Activated naive CD4-positive, alpha-beta T cell treated with anti-CD3 and anti-CD28 coated beads, Interleukin-2, amount 50 U/mL, for 72 hours (primary cell): ENCODE results near the gene RAB13. TPM values are rescaled to one million over a fixed set of nuclear protein-coding genes. Genes with fewer than 3 reads are reported as not detected.

Experiments used
- ATAC-seq, 2 donors: fragments of 150-1000 bp; cut with Tn5 transposase; 2 replicates each; pipeline ENCODE4 v1.10.0; 2021; ENCODE audit warnings: mild to moderate bottlenecking in 2 of 2, moderate library complexity in 2 of 2
- DNase-seq, 2 donors: peaks; one replicate each; pipeline ENCODE4 v3.0.0; 2021 to 2022; ENCODE audit warnings: low spot score in 2 of 2
- H3K27ac Mint-ChIP-seq, 2 donors: one replicate each; pipeline ENCODE4 v1.8.0; 2022; ENCODE audit warnings: mild to moderate bottlenecking in 2 of 2, mixed read lengths in 2 of 2
- H3K36me3 Mint-ChIP-seq, 2 donors: one replicate each; pipeline ENCODE4 v1.8.0; 2022; ENCODE audit warnings: mixed read lengths in 2 of 2
- H3K9me3 Mint-ChIP-seq, 2 donors: one replicate each; pipeline ENCODE4 v1.8.0; 2022; ENCODE audit warnings: mixed read lengths in 2 of 2
- total RNA-seq, 2 donors: library from RNA; stranded (reverse); gene quantifications; one replicate each; pipeline ENCODE4 v1.2.3, GENCODE V29; 2022

Gene RAB13
- total RNA-seq, 2 donors from 2014 or later = 13.4 to 22.1 TPM

DNA sequence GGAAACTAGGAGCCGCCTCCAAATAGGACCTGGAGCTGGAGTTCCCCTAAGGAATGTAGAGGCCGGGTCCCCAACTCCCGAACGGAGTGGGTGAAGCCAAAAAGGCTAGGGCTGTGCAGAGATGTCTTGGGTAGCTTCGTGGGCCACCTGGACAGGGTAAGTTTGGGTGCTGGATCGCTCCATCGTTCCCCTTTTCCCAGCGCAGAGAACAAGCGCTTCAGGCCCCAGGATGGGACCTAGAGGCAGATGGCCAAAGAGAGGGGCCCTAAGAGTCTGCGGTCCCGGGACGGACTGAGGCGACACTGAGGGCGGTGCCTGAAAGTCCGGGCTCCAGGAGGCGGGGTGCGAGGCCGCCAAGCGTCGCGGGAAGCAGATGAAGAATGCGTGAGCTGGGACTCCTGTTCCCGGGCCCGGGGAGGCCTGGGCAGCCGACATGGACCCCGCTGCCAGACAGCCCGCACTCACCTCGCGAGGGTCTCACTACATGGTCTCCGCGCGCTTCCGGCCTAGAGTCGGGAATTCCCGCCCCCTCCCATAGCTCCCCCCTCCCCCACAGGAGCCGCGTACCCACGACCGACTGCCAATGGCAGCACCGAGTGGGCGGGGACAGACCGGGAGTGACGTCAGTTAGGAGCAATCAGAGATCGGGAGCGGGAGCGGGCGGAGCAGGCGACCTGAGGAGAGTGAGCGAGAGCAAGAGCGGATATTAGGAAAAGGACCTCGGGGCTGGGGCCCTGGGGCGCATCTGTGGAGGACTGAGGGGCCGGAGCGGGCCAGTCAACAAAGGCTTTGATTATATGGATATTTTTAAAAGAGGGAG lies 22.9 kb downstream of the RAB13 start, which contains the start of gene SLC39A1:
SLC39A1 (minus strand) TSS at position 508 of the 820 bp plus-strand sequence. CDS start 822 bp downstream, outside the sequence.
- peak; percentile 97 to 98 for DNase-seq
- Mint-ChIP-seq H3K36me3 (peaks cover 30 to 37% of the 10 kb centered on the region in 2 donors), H3K27ac (peak within 1 kb of the TSS; percentile 85 to 94), H3K9me3 (no peaks in the 10 kb centered on the region)
- ATAC-seq = peak; percentile 60 to 69

DNA sequence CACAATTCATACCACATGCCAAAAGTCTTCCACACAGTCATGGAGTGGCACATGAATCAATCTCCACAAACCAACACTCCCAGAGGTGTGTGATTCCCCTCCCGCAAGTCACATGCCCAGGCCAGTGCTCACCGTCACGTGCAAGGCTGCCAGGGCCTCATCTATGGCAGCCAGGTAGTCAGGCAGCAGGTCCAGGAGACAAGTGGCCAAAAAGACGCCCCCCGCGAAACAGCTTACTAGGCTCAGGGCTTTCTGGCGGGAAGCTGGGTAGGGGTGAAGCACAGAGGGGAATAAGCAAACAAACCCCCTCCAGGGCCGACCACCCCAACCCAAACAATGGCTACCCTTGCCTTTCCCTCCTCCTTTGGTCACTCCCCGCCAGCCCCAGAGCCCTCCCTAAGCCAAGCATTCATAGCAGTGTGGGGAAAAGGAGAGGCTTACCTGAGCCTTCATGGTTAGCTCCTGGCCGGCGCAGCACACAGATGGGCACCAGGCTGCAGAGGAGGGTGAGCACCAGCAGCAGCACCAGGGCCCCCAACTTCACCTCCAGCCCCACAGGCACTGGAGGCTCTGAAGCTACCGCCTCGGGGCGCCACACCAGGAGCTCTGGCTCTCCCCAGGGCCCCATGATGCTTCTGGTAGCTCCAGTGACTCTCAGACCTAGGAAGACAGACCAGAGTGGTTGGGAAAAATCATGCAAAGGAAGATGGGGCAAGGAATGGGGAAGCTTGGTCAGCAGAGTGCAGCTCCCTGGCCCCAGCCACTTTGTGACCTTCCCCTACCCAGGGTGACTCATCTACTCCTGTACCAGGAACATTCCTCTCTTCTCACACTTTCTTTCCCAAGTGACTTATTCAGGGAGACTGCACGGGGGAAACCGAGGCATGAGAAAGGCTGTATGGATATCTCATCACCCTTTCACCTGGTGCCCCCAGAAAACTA lies 23.8 kb downstream of the RAB13 start:
- Mint-ChIP-seq H3K27ac (peak overlapping the region; percentile 78 to 94), H3K9me3 (no peaks in the 10 kb centered on the region), H3K36me3 (peaks cover 38 to 46% of the 10 kb centered on the region in 2 donors)
- DNase-seq = no peak
- no peak for ATAC-seq

DNA sequence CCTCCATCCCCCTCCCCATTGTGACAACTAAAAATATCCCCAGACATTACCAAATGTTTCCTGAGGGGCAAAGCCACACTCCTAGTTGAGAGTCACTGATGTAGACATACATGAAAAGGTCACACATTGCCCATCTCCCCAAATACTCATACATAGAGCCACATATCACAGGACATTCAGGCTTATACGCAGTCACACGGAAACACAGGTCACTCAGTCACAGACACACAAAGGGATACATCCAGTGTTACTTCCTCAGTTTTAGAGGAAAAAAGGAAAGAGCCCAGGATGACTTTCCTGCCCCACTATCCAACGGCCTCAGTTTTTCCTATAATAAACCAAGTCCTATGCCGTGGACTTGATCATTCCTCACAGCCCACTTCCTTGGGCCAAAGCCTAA lies 24.7 kb downstream of the RAB13 start:
- DNase-seq (no peak), ATAC-seq (no peak)
- Mint-ChIP-seq H3K9me3 (no peaks in the 10 kb centered on the region), H3K27ac (peak overlapping the region; percentile 48 to 94), H3K36me3 (peaks cover 40 to 46% of the 10 kb centered on the region in 2 donors)

DNA sequence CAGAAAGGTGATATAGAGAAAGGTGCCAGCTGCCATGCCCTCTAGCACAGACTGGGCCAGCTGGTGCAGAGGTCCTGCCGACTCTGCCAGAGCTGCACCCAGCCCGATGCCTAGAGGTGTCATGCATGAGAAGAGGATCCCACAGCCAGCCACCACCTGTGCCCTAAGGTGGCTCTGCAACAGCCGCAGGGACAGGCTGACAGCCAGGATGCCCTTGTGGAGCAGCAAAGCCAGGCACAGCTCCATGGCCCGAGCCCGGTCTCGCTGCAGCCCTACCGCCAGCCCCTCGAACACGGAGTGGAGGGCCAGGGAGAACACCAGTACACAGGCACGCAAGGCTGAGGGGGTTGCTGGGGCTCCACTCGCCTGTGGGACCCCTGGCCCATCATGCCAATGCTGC lies 25.9 kb downstream of the RAB13 start:
- Mint-ChIP-seq H3K9me3 (no peaks in the 10 kb centered on the region), H3K27ac (peak overlapping the region; percentile 66 to 94), H3K36me3 (peaks cover 32 to 46% of the 10 kb centered on the region in 2 donors)
- ATAC-seq (no peak), DNase-seq (no peak)

DNA sequence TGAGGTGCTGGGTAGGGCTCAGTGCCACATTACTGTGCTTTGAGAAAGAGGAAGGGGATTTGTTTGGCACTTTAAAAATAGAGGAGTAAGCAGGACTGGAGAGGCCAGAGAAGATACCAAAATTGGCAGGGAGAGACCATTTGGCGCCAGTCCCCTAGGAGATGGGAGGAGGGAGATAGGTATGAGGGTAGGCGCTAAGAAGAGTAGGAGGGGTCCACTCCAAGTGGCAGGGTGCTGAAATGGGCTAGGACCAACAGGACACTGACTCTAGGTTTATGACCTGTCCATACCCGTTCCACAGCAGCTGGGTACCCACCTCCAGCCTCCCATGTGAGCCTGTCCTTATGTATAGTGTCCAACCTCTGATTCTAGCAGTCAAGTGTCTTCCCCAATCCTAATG lies 26.7 kb downstream of the RAB13 start:
- peaks cover 33 to 46% of the 10 kb centered on the region in 2 donors for H3K36me3 Mint-ChIP-seq
- peak overlapping the region; percentile 70 to 98 for H3K27ac Mint-ChIP-seq
- ATAC-seq (no peak), DNase-seq (no peak)
- no peaks in the 10 kb centered on the region for H3K9me3 Mint-ChIP-seq

DNA sequence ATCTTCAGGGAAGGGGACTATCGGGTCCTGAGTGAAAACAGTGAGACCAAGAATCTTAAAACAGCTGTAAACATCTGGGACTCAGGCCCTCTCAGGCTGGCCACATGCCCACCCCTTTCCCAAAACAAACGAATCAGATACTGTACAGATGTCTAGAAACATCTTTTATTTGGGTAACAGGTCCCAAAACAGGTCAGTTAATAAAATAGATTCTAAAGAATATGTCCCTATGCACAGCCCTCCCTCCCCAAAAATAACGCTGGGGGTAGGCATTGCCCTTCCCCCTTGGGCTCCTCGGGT lies 27.2 kb downstream of the RAB13 start:
- no peaks in the 10 kb centered on the region for H3K9me3 Mint-ChIP-seq
- DNase-seq (no peak), ATAC-seq (no peak)
- peaks cover 36 to 46% of the 10 kb centered on the region in 2 donors for H3K36me3 Mint-ChIP-seq
- peak overlapping the region; percentile 70 to 98 for H3K27ac Mint-ChIP-seq

DNA sequence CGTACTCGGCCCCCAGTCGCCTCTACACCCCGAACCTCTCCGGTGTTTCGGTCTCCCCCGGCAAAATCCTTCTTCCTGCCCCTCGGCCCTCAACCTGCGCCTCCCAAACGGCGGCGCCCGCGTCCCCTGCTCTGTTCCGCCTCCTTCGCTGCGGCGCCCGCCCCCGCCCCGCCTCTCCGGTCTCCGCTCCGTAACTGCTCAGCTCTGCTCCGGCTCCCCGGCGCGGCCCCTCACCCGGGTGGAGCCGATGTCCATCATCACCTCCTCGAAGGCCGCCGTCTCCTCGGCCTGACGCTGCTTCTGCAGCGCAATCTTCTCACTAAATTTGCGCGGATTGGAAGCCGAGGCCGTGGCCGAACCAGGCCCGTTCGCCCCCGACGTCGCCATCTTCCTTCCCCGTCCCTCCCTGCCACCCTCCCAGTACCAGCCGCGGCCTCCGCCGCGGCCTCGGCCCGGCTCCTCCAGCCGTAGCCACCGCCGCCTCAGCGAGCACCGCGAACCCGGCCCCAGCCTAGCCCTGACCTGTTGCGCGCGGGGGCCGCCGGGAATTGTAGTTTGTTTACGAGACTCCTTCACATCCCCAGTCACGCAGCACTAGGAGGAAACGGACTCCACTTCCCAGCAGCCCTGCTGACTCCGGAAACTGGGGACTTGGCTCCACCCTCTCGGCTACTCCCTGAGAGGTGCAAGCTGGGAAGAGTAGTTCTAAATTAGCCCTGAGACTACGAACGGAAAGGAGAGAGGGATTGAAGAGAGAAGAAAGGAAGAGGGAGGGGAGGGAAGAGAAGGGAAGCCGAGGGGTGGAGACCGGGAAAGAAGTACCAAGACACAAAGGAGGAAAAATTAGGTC lies 27.8 kb downstream of the RAB13 start, which contains the start of gene CRTC2:
CRTC2 (minus strand) TSS at position 502 of the 850 bp plus-strand sequence; CDS start at position 387, 115 bp downstream.
- Mint-ChIP-seq H3K27ac (peak within 1 kb of the TSS; percentile 94 to 98), H3K9me3 (no peaks in the 10 kb centered on the region), H3K36me3 (peaks cover 31 to 49% of the 10 kb centered on the region in 2 donors)
- ATAC-seq = peak; percentile 83 to 89
- peak; percentile 94 to 96 for DNase-seq

DNA sequence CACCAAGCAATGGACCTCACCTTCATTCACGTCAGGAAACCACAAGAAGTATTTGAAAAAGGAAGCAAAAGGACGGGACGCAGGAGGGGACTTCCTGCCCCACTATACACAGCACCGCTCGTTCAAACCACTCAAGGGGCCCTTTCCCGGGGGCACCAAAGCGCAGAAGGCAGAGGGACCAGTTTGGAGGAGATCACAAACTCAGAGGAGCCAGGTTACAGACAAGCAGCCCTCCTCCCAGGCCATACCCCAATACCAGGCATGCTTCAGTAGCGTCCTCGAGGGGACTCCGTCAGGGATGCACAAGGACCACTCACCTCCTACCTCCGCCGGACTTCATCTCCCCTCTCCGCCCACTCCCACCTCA lies 28.4 kb downstream of the RAB13 start:
- peak; percentile 28 to 68 for DNase-seq
- Mint-ChIP-seq H3K36me3 (peaks cover 30 to 49% of the 10 kb centered on the region in 2 donors), H3K27ac (peak overlapping the region; percentile 94 to 98), H3K9me3 (no peaks in the 10 kb centered on the region)
- ATAC-seq = peak; percentile 27 to 34

DNA sequence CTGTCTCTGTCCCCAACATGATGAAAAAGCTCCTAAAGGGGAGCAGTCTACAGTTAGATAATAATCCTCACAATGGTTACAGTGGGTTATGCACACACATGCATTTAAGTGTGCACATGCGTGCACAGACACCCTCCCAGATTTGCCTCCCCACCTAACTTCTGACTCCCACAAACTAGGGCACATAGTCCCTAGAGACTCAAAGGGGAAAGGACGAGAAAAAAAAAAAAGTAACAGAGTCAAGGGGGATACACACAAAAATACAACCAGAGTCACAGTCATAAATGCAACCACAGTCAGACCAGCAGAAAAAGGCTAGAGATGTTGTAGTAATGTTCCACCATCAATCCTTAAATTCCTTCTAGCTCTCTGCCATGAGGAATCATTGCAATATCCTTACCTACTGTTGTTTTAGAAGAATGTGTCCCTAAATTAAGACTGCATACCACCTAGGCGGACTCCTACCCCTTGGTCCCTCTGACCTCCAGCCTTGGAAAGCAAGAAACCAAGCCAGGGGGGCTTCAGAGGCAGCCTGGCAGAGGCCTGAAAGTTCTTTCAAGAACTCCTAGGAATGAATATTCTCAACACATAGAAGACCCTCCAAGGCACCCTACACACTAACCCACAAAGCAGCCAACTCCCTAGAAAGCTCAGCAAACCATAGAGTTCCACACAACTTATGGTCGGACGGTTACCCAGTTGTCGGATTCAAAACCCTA lies 29.0 kb downstream of the RAB13 start:
- peak overlapping the region; percentile 94 to 98 for H3K27ac Mint-ChIP-seq
- no peak for ATAC-seq
- peaks cover 25 to 43% of the 10 kb centered on the region in 2 donors for H3K36me3 Mint-ChIP-seq
- DNase-seq = no peak
- no peaks in the 10 kb centered on the region for H3K9me3 Mint-ChIP-seq

DNA sequence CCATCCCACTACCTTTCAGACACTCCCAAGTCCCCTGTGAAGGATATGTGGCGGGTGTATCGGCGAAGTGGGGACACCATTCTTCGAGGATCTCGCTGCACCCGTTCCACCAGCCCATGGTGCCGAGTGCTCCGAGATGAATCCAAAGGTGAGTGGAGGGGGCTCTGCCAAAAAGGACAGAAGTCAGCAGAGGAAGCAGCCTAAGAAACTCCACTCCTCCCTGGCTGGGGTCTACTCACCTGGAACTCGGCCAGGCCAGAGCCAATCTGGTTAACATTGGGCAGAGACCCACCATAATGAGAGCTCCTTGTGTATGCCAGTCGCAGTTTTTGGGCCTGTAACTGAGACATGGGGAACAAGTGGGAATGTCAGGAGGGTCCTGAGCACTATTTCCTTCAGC lies 31.3 kb downstream of the RAB13 start:
- Mint-ChIP-seq H3K36me3 (peaks cover 24 to 32% of the 10 kb centered on the region in 2 donors), H3K27ac (no peak overlapping the region), H3K9me3 (no peaks in the 10 kb centered on the region)
- ATAC-seq (no peak), DNase-seq (no peak)

DNA sequence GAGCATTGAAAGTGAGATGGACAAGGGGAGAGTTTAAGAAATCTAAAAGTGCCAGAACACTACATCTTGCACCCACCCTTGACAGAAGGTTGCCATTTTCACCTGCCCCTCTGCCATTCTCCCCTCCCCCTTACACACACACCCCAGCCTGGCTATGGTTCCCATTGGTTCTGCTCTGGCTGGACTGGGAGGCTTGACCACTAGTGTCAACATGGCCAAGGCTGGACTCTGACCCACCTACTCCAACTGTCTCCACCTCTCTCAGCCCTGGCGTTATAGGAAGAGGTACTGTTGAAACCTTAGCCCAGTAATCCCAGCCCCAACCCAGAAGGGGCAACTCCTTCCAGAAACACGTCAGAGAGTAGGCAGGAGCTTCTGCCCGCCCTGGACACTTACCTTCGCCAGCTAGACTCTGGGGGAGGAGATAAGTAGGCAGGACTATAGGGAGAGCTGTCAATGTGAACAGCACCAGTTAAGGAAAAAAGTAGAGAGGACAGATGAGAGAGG lies 32.2 kb downstream of the RAB13 start:
- no peak for ATAC-seq
- DNase-seq = no peak

DNA sequence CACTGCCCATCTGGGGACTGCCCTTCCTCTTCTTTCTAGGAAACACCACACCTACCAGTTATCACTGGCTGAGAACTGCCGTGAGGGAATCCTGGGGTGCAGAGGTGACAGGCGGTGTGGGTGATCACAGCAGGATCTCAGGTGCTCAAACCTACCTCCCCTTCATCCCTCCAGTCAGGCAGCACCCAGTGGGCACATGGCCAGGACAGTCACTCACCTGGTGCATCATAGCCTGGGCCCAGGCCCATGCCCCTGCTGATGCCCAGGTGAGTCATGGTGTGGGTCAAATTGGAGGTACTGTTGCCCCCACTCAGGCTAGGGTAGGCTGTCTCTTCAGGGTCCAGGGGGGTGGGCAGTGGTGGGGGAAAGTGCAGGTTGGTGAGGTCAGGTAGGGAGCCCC lies 34.3 kb downstream of the RAB13 start:
- DNase-seq (no peak), ATAC-seq (no peak)
- Mint-ChIP-seq H3K36me3 (peaks cover 8 to 15% of the 10 kb centered on the region in 2 donors), H3K27ac (peak overlapping the region; percentile 41 to 64), H3K9me3 (no peaks in the 10 kb centered on the region)

More for the DNA sequence above, 32.2 kb downstream of the RAB13 start:
- H3K27ac Mint-ChIP-seq = peak overlapping the region; percentile 9 to 51
- peaks cover 24 to 32% of the 10 kb centered on the region in 2 donors for H3K36me3 Mint-ChIP-seq
- no peaks in the 10 kb centered on the region for H3K9me3 Mint-ChIP-seq

DNA sequence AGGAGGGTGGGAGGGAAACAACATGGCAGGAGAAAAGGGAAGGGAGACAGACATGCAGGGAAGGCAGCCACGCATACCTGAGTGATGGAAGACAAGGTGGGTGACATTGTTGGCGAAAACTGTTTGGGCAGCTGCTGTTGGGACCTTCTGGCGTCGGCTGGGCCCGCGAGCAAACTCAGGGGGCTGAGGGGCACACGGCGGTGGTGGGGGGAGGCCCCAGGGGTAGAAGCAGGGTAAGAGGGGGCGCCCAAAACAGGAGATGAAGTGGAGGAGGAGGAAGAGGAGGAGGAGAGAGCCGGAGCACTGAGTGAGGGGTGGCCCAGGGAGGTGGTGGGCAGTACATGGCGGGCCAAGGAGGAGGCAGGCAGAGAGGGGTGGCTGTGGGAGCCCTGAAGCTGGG lies 35.0 kb downstream of the RAB13 start:
- no peak for DNase-seq
- Mint-ChIP-seq H3K9me3 (no peaks in the 10 kb centered on the region), H3K36me3 (peaks cover 6 to 12% of the 10 kb centered on the region in 2 donors), H3K27ac (peak overlapping the region; percentile 41 to 64)
- no peak for ATAC-seq

DNA sequence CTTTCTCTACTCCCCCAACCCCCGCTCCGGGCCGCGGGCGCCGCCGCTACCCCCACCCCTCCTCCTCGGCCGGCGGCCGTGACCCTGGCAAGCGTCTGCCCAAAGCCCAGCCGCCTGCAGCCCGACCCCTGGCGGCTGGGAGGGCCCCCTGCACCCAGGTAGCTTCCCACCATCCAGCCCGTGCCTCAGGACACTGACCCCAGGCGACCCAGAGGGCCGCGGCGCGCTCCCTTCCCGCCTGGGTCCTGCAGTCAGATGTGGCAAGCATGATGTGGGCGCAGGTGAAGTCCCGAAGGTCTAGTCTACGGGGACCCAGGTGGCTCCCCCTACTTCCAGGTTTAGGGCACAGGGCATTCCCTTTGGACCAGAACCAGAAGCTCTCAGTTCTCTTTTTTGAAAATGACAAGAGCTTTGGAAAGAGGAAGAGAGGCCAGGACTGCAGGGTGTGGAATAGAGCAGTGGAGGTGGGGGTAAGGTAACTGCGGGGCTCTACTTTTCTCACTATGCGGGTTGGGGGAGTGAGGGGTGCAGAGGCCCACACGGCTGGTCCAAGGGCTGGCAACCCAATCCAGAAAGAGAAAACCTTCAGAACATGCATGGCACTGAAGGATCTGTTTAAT lies 39.4 kb downstream of the RAB13 start, which contains the start of gene DENND4B:
DENND4B (minus strand) TSS at position 97 of the 620 bp plus-strand sequence. CDS start 2,344 bp downstream, outside the sequence.
- DNase-seq = peak; percentile 78 to 81
- peak; percentile 70 to 74 for ATAC-seq
- Mint-ChIP-seq H3K36me3 (peaks cover 14 to 20% of the 10 kb centered on the region in 2 donors), H3K9me3 (no peaks in the 10 kb centered on the region), H3K27ac (peak within 1 kb of the TSS; percentile 93 to 96)
